ENCODE measurements around the gene CD200.
A peak's percentile ranks its signal among the peaks of the same experiment; 100 is the strongest.
"Not testable (repeated sequence)": the region's sequence is repeated elsewhere in the genome, so short reads cannot be mapped to it uniquely, and the experiment has no call there.

CD200 gene

DNA sequence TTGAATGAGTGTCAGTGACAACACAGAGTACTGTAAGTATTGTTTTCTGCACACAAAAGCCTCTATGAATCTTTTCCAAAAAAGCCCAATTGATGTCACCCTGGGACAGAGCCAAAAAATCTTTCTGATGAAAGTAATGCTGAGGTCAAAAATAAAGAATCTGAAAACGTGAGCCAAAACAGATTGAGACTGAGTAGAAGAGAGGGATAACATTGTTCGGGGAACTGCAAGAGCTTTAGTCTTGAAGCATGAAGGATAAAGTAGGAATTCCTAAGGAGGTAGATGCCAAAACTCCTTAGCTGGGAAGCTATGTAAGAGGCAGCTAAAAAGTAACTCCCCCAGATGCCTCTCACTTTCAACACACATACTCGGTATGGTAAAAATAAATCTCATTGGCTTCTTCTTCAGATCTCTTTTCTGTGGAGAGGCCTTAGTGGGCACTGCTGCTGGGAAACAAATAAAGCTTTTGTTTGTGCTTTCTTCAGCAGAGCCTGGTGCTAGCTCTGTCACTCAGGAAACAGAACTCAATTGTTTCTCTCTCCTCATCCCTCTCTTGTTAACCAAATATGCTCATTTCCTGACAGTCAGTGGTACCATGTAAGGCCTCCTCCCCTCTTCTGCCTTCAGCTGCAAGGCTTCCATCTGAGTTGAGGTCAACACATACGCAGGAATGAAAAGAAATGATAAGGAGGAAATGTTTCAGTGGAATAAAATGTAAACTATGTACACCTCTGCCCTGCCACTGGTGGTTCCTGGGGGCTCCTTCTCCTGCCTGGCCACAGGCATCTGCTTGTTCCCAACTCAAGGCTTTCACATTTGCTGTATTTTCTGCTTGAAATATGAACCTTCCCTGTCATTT lies 58.1 kb downstream of the CD200 start:
- peak; percentile 96 for DNase-seq (ENCODE audit: low spot score)

DNA sequence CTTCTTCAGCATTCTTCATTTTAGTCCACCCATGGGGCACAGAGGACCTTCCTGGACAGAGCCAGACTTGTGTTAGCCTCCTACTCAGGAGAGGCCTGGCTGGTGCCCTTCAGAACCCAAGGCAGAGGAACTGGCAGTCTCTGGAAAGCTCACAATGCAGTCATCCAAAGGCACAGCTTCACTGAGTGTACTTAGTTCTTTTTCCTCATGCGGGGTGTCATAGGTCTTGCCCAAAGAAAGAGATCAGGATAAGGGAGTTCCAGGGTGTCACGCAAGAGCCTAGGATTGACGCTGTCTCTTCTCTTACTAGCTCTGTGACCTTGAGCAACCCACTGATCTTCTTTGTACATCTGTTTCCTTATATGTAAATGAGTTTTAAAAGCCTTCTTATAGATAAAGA lies 58.7 kb downstream of the CD200 start:
- no peak for DNase-seq (ENCODE audit: low spot score)

DNA sequence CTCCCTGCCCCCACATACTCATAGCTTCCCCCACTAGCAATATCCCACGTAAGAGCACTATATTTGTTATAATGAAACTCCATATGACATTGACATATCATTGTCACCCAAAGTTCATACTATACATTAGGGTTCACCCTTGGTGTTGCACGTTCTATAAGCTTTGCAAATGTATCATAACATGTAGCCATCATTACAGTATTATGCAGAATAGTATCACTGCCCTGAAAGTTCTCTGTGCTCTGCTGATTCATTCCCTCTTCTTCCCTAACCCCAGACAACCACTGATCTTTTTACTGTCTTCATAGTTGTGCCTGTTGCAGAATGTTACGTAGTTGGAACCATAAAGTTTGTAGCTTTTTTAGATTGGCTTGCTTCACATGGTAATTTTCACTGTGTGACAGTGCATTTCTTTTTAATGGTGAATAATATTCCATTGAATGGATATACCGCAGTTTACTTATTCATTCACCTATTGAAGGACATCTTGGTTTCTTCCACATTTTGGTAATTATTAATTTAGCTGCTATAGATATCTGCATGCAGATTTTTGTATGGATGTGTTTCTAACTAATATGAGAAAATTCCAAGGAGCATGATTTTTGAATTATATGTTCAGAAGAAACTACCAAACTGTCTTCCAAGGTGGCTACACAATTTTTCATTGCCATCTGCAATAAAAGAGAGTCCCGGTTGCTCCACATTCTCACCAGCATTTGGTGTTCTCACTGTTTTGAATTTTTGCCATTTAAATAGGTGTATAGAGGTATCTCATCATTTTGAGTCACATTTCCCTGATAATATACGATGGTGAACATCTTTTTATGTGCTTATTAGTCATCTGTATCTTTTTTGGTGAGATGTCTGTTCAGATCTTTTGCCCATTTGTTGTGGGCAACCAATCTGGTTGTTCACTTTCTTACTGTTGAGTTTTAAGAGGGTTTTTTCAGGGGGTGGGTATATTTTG lies 59.7 kb downstream of the CD200 start:
- no peak for DNase-seq (ENCODE audit: low spot score)

DNA sequence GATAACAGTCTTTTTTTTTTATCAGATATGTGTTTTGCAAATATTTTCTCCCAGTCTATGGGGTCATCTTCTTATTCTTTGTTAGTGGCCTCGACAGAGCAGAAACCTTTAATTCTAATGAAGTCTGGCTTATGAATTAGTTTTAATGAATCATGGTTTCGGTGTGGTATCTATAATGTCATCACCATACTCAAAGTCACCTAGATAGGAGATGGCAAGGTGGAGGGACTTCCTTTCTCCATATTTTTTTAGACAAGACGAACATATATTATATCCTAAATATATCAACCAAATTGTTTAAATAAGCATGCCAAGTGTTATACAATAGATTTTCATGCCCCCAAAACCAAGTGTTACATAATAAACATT lies 60.4 kb downstream of the CD200 start:
- DNase-seq (ENCODE audit: low spot score), result no peak

DNA sequence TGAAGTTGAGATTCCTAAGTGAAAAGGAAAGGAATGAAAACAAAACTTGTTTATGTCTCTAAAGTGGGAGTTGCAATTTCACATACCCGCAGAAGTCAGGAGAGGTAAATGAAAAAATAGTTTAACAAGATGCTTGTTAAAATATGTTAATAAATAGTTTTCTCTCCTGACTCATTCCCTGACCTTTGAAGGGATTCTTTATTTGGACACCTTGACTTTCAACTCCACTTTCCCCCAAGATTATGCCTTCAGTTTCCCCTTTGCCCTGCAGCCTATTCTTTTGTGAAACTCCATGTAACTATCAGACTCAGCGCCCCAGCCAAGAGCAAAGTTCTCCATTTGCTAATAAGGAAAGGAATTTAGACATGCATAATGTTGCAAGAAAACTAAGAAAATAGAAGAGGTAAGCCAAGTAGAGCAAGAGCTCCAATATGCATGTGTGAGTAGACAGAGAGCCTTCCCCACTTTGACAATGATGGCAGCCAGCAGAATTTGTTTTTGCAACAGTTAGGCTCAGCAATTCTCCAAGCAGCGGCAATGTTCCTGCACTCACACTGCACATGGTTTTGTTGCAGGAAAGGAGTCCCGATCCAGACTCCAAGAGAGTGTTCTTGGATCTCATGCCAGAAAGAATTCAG lies 61.2 kb downstream of the CD200 start:
- no peak for DNase-seq (ENCODE audit: low spot score)

DNA sequence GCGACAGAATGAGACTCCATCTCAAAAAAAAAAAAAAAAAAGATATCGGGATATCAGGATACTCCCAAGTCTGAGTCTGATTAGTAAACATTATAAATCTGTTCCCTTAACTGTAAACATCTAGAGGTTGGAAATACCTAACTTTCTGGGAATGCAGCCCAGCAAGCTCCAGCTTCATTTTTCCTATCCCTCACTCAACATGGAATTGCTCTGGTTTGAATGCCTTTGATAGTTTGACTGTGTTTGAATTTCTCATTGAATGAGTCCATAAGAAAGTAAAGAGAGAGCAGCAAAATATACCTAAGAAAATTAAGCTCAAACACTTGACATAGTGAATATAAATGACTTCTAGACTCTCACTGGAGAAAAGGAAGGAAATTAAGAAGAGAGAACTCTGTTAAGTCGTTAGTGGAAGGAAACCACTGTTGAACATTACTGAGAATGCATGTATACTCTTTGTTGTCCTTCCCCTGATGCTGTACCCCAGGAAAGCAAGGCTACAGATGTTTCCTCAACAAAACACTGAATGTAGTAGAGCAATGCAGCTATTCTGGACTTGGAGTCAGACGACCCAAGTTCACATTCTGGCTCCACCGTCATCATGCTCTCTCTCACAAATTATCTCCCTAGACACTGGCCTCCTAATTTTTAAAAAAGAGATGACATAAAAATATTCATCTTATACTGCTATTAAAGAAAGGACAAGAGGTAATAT lies 62.4 kb downstream of the CD200 start:
- DNase-seq (ENCODE audit: low spot score), result no peak

DNA sequence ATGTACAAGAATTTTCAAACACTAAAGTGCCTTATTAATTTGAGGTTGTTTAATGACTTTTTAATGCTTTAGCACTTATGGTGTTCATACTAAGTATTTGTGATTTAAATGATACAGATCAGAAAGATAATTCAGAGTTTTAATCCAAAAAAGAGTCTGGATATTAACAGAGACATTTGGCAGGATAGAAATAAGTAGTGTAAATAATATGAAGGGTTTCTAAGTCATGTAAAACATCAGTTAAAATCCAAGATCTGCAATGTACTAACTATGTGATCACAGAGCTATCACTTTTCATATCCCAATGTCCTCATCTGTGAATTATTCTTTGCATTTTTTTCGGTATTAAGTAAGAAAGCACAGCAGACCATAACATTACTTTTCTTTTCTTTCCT lies 62.9 kb downstream of the CD200 start:
- no peak for DNase-seq (ENCODE audit: low spot score)

DNA sequence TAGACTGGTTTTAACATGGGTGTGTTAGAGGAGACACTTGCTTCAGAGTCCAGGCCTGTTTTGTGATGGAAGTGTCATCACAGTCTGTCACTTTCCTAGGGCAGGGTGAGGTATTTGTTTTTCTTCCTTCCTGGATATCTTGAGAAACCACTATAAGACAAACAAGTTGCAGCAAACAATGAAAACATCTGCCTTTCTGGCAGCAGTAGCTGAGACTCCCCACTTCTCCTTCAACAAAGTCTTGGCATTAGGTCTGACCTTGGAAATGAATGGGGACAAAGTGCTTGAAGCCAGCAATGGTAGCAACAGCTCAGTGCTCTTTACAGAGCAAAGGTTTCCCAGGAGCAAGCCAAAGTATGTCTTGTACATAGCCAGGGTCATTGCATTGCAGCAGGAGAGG lies 64.6 kb downstream of the CD200 start:
- DNase-seq (ENCODE audit: low spot score), result no peak

DNA sequence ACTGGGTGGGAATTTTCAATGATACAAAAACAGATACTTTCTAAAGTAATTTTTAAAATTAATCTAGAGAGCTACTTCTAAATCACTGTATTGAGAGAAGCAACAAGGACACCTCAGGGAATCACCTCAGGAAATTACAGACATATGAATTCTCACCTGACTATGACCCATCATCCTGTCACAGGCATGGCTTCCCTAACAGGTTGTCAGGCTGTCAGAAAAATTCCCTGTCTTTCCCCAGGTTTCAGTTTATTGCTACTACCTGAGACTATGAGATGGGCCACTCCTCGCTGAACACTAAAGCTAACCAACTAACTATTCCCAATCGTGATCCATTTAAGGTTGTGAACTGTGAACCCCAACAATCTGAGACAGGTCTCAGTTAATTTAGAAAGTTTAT lies 66.1 kb downstream of the CD200 start:
- peak; percentile 74 for DNase-seq (ENCODE audit: low spot score)

DNA sequence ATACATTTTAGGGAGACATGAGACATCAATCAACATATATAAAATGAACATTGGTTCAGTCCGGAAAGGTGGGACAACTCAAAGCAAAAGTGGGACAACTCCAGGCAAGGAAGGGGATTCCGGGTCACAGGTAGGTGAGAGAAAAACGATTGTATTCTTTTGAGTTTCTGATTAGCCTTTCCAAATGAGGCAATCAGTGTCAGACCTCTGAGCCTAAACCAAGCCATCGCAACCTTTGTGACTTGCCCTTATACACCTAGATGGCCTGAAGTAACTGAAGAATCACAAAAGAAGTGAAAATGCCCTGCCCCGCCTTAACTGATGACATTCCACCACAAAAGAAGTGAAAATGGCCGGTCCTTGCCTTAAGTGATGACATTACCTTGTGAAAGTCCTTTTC lies 66.6 kb downstream of the CD200 start:
- not testable (repeated sequence) for DNase-seq (ENCODE audit: low spot score)

DNA sequence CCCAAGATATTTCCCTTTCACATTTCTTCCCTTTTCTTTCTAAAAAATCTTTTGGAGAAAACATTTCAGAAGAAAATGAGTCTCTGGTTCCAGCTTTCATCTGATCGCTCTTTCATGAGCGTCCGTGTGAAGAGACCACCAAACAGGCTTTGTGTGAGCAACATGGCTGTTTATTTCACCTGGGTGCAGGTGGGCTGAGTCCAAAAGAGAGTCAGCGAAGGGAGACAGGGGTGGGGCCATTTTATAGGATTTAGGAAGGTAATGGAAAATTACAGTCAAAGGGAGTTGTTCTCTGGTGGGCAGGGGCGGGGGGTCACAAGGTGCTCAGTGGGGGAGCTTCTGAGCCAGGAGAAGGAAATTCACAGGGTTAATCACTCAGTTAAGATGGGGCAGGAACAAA lies 67.4 kb downstream of the CD200 start:
- DNase-seq (ENCODE audit: low spot score), result not testable (repeated sequence)

DNA sequence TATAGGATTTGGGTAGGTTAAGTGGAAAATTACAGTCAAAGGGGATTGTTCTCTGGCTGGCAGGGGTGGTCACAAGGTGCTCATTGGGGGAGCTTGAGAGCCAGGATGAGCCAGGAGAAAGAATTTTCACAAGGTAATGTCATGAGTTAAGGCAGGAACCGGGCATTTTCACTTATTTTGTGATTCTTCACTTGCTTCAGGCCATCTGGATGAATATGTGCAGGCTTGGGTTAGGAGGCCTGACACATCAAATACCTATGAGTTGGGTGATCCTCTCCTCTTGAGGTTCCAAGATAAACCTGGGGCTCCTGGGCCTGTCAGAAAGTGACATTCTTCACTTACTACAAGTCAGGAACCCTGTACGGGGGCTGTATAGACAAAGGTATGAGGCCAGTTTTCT lies 68.7 kb downstream of the CD200 start:
- DNase-seq (ENCODE audit: low spot score), result peak; percentile 48

DNA sequence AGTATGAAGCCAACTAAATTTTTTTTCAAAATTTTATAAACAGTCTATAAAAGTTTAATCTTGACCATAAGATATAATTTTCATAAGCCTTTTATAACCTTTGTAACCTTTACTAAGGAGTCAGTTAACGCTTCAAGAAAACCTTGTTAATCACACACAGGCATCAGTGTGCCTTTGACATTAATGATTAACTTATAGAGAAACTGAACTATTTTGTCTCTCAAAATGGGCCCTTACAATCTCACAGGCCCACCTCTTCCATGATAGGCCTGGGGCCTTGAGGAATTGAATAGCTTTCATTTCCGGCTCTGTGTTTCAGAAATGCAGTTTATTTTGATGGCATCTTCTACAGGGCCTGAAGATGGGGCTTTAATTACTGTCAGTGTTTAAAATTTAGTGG lies 70.1 kb downstream of the CD200 start:
- peak; percentile 82 for DNase-seq (ENCODE audit: low spot score)

DNA sequence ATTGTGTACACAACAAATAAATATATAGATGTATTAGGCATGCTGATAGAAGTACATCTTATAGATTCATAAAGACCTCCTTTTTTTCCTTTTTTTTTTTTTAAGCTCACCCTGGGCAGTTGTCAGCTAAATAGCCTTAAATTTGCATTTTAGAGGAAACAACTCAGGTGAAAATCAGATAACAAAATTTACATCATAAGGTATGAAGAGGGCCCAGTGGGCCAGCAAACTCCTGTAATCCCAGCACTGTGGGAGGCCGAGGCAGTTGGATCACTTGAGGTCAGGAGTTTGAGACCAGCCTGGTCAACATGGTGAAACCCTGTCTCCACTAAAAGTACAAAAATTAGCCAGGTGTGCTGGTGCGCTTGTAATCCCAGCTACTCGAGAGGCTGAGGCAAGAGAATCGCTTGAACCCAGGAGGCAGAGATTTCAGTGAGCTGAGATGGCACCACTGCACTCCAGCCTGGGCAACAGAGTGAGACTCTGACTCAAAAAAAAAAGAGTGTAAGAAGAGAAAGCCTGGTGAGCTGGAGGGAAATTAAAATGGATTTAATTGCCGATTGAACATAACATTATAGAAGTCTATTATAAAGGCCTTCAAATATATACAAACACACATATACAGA lies 72.1 kb downstream of the CD200 start:
- DNase-seq (ENCODE audit: low spot score), result not testable (repeated sequence)

DNA sequence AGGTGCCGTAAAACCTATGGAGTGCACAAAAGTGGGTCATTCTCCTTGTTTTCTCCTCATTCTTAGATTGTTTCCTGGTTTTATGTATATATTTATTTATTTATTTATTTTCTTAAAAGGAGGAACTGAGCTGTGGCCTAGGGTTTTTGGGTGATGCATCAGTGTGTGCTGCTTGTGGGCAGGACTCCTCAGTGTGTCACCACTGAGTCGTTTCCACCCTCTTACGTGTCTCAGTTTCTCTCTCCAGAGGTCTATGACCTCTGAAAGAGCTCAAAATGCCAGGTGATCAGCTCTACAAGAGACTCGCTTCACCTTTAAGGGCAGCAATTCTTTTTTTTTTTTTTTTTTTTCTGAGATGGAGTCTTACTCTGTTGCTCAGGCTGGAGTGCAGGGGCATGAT lies 72.9 kb downstream of the CD200 start:
- DNase-seq (ENCODE audit: low spot score), result peak; percentile 95

DNA sequence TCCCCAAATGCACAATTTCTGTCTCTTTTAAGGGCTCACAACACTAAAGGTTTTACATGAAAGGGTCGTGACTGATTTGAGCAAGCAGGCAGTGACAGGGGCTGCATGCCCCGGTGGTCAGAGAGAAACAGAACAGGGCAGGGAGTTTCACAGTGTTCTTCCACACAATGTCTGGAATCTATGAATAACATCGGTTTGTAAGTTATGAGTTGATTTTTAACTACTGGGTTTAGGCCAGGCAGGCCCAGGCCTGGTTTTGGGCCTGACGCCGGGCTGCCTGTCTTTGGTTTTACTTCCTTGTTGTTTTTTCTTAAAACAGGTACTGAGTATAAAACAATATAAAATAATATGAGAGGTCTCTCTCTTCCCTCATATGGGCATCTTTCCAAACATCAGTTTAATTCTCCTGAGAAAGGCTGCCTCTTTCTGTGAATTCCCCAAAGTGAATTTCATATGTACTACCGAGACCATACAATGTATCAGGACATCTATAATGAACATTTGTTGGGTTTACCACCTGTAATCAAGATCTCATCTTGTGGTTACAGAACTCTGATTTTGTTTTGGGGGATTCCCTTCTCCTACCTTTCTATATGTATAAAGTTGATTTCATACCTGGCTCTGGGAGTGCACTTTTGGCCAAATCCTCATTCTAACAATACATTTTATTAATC lies 74.4 kb downstream of the CD200 start:
- peak; percentile 84 for DNase-seq (ENCODE audit: low spot score)

DNA sequence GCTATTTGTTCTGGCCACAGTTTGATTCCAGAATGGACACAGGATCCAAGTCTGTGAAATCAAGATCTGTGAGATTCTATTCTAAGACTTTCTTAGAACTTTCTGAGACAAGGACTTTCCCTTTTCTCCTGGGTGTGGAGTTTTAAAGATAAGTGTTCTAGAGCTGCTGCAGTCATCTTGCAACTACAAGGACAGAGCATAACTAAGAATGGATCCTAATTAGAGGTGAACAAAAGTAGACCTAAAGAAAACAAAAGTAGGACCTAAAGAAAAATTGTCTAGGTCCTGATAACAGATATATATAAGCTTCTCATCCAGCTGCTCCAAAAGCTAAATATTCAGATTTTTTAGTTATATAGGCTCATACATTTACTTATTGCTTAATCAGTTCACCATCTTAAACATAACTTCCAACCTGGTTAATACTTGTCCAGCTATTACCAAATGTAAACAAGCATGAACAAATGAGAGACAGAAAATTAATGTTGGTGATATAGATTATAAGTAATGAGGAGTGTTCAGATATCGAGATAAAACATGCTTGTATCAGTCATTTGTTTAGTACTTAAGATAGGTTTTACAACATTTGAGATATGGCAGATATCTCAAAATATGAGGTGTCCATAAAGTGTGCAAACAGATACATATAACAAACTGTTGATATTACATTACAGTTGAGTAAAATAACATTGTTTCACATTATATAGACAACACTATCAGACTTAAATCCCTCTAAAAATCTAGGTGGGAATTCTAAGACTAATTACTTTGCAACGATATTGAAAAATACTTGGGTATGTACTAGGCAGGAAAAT lies 75.1 kb downstream of the CD200 start:
- DNase-seq (ENCODE audit: low spot score), result peak; percentile 42

DNA sequence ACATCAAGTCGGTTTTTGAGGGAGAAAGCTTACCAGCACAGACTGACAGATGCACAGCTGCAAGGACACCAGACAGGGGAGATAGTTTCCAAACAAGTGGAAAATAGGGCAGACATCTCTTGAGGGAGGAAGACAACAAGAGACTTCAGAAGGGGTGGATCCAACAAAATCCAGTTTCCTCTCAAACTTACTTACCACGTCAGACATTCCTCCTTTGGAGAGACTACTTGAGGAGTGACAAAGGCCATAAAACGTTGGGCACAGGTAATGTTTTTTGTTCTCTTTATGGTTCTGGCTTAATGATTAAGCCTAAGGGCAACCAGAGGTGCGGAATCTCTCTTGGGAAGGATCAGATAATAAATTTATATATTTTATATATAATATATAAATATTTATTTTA lies 76.1 kb downstream of the CD200 start:
- peak; percentile 93 for DNase-seq (ENCODE audit: low spot score)

DNA sequence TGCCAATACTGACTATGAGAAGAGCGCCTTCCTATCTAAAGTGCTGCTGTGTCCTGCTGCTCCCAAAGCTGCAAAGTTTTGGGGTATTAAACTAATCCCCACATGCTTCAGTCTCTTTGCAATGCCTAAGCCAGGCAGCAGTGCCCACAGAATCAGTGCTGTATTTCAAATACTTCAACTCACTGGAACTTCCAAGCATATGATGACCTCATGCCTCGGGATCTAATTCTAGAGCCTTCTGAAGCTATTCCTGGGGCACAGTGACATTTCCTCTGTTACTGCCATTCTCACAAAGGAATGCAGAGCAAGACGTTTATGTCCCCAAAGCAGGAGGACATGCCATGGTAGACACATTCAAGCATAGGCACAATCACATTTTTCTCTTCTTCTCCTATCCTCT lies 78.5 kb downstream of the CD200 start:
- peak; percentile 60 for DNase-seq (ENCODE audit: low spot score)
